Keratinocyte (primary cell): Measurements from ENCODE around the gene NINJ1.

Source experiments
- EZH2 ChIP-seq: IDR thresholded peaks from one replicate; pipeline ENCODE4 v1.6.1; 2012; ENCODE audit warnings: inconsistent platforms, mild to moderate bottlenecking, low read length, moderate library complexity
- TF ChIP-seq, protein P1 (sequence below), 3 experiments: IDR thresholded peaks in 1 of 3; conservative IDR thresholded peaks in 1 of 3; optimal IDR thresholded peaks in 1 of 3; 2 replicates in 2 of 3; 3 replicates in 1 of 3; pipeline versions ENCODE3 to v1.5.1; 2011; ENCODE audit warnings: low read length in 3 of 3, mild to moderate bottlenecking in 3 of 3, moderate library complexity in 2 of 3, control low read depth in 1 of 3, inconsistent platforms in 1 of 3; ENCODE audit not compliant: insufficient read depth in 2 of 3; ENCODE audit errors: extremely low read depth in 1 of 3

- TF ChIP-seq, protein P1, sequence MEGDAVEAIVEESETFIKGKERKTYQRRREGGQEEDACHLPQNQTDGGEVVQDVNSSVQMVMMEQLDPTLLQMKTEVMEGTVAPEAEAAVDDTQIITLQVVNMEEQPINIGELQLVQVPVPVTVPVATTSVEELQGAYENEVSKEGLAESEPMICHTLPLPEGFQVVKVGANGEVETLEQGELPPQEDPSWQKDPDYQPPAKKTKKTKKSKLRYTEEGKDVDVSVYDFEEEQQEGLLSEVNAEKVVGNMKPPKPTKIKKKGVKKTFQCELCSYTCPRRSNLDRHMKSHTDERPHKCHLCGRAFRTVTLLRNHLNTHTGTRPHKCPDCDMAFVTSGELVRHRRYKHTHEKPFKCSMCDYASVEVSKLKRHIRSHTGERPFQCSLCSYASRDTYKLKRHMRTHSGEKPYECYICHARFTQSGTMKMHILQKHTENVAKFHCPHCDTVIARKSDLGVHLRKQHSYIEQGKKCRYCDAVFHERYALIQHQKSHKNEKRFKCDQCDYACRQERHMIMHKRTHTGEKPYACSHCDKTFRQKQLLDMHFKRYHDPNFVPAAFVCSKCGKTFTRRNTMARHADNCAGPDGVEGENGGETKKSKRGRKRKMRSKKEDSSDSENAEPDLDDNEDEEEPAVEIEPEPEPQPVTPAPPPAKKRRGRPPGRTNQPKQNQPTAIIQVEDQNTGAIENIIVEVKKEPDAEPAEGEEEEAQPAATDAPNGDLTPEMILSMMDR (optimal IDR thresholded peaks at IDR 0.05 in 1 of 3, IDR thresholded peaks at IDR 0.05 in 1 of 3, conservative IDR thresholded peaks at IDR 0.05 in 1 of 3; ENCODE audit: extremely low read depth in 1 of 3, insufficient read depth in 2 of 3, low read length in 3 of 3), result peak; percentile 67 to 71 (median 71)
- no peak for TF ChIP-seq EZH2
These were observed 20.3 kb upstream of the NINJ1 start for GRCh38 chr9:93154293-93154903.
